Keratinocyte (primary cell): ENCODE results near the gene AMER3.

ENCODE experiments used
- EZH2 ChIP-seq: IDR thresholded peaks from one replicate; pipeline ENCODE4 v1.6.1; 2012; ENCODE audit warnings: inconsistent platforms, mild to moderate bottlenecking, low read length, moderate library complexity
- TF ChIP-seq, protein P1 (sequence below), 3 experiments: IDR thresholded peaks in 1 of 3; conservative IDR thresholded peaks in 1 of 3; optimal IDR thresholded peaks in 1 of 3; 2 replicates in 2 of 3; 3 replicates in 1 of 3; pipeline versions ENCODE3 to v1.5.1; 2011; ENCODE audit warnings: low read length in 3 of 3, mild to moderate bottlenecking in 3 of 3, moderate library complexity in 2 of 3, control low read depth in 1 of 3, inconsistent platforms in 1 of 3; ENCODE audit not compliant: insufficient read depth in 2 of 3; ENCODE audit errors: extremely low read depth in 1 of 3

DNA sequence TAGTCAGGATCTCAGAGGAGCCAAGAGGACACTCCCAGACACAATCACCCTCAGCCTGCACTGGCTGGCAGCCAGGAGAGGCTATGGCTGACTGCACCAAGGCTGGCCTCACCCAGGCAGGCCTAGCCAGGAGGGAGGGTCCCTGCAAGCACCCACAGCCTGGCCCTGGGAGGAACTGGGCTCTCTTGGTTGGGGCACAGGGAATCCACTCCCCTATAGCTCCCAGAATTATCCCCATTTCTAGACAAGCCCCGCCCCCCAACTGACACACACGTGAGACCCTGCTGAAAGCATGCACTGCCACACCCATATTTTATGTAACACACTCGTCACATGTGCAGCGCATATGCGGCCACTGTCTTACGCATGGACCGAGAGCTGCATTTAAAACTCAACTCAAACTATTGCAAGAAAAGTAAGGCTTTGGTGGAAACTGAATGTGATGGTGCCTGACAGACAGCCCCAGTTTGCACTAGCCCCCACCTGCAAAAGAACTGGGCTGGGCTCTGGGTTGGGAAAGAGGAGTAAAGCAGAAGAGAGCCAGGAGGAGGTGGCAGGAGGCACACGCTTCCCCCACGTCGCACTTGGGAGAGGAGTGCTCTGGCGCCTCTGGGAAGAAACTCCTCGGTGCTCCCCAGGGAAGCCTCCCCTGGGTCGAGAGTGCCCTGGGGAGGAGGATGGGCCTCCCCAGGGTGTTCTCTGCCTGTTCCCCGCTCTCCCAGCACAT, 52.5 kb downstream of the AMER3 start:
- TF ChIP-seq, protein P1, sequence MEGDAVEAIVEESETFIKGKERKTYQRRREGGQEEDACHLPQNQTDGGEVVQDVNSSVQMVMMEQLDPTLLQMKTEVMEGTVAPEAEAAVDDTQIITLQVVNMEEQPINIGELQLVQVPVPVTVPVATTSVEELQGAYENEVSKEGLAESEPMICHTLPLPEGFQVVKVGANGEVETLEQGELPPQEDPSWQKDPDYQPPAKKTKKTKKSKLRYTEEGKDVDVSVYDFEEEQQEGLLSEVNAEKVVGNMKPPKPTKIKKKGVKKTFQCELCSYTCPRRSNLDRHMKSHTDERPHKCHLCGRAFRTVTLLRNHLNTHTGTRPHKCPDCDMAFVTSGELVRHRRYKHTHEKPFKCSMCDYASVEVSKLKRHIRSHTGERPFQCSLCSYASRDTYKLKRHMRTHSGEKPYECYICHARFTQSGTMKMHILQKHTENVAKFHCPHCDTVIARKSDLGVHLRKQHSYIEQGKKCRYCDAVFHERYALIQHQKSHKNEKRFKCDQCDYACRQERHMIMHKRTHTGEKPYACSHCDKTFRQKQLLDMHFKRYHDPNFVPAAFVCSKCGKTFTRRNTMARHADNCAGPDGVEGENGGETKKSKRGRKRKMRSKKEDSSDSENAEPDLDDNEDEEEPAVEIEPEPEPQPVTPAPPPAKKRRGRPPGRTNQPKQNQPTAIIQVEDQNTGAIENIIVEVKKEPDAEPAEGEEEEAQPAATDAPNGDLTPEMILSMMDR (optimal IDR thresholded peaks at IDR 0.05 in 1 of 3, IDR thresholded peaks at IDR 0.05 in 1 of 3, conservative IDR thresholded peaks at IDR 0.05 in 1 of 3; ENCODE audit: extremely low read depth in 1 of 3, insufficient read depth in 2 of 3, low read length in 3 of 3) = no peak
- no peak for TF ChIP-seq EZH2
